Endometrial microvascular endothelial cells (primary cell): ENCODE results near the gene OR1D2. TPM values are rescaled to one million over a fixed set of nuclear protein-coding genes. Genes with fewer than 3 reads are reported as not detected.
"Not testable (repeated sequence)": the region's sequence is repeated elsewhere in the genome, so short reads cannot be mapped to it uniquely, and the experiment has no call there.

ENCODE experiments used
- in situ Hi-C: cut with HindIII; loops from 2 replicates; pipeline ENCODE4 v1.10.0; 2017; ENCODE audit warnings: low sequenced_read_pairs, low pct_unique_long_range_greater_than_20kb; ENCODE audit errors: inconsistent ontology term
- total RNA-seq: library from RNA; depleted of rRNA; stranded (reverse); fragments of >200 nt; gene quantifications from one replicate; pipeline ENCODE4 v1.2.3, GENCODE V29; 2015; ENCODE audit errors: inconsistent ontology term

Gene OR1D2, protein sequence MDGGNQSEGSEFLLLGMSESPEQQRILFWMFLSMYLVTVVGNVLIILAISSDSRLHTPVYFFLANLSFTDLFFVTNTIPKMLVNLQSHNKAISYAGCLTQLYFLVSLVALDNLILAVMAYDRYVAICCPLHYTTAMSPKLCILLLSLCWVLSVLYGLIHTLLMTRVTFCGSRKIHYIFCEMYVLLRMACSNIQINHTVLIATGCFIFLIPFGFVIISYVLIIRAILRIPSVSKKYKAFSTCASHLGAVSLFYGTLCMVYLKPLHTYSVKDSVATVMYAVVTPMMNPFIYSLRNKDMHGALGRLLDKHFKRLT
- not detected for total RNA-seq

DNA sequence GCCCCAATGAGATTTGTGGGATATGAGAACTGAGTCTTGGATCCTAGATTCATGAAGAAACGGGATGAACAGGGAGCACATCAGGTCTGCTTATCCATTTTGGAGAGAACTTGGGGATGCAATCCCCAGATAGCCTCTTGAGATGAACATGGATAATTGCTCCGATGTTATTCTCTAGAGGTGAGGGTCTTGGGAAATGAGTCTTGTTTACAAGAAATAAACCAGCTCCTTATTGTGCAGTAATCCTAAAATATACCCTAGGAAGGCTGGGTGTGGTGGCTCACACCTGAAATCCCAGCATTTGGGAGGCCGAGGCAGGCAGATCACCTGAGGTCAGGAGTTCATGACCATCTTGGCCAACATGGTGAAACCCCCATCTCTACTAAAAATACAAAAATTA, at the start of gene OR1D2:
Gene OR1D2 (minus strand): TSS at position 101 of the 400 bp plus-strand sequence. CDS start 11,426 bp downstream, outside the sequence.
- in situ Hi-C loops, result no loop called here

- in situ Hi-C loops, result not testable (repeated sequence)
Observed at GRCh38 chr17:3137494-3137893, 33.3 kb upstream of the OR1D2 start.

GRCh38 chr17:3127451-3127850, 23.2 kb upstream of the OR1D2 start, which contains the start of gene OR1G1:
OR1G1 (minus strand) TSS chr17:3127551; CDS start chr17:3127551, 0 bp downstream.
- in situ Hi-C loops, result no loop called here

- in situ Hi-C loops, result not testable (repeated sequence)
Observed at GRCh38 chr17:3073850-3074249, 30.4 kb downstream of the OR1D2 start.

DNA sequence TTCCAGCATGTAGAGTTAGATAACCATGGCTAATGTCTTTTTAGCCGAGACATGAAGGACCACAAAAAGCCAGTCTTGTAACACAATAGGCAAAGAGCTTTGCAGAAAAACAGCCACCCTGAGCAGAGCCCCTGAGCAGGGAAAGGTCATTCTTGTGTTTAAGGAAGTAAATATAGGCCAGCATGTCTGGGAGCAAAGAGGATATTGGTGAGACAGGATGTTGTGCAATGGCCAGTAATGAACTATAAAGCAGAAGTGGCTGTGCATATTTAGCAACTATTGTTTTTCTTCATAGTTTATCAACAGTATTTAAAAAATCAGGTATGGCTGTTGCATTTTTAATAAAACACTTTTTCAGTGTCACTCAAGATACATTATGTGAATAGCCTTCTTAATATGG, 39.0 kb downstream of the OR1D2 start:
- in situ Hi-C loops, result not testable (repeated sequence)

DNA sequence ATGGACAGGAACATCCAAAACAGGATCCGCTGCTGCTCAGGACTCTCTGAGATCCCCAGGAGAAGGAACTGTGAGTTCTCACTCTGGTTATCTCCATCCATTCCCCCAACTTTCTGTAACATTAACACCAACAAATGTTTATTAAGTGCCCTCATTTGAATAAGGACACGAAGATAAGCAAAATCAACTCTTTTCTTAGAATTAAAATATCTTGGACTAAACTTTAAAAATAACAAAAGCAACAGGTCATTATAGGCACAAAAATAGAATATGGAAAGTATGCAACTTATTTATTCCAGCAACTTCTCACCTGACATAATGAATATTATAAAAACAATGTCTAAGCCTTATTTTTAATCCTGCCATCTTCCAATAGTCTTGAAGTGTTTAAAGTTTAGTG, 40.7 kb downstream of the OR1D2 start, which contains the start of gene OR1D5:
Gene OR1D5 (minus strand): TSS at position 101 of the 400 bp plus-strand sequence. CDS start 0 bp downstream, at position 101.
- in situ Hi-C loops, result not testable (repeated sequence)

DNA sequence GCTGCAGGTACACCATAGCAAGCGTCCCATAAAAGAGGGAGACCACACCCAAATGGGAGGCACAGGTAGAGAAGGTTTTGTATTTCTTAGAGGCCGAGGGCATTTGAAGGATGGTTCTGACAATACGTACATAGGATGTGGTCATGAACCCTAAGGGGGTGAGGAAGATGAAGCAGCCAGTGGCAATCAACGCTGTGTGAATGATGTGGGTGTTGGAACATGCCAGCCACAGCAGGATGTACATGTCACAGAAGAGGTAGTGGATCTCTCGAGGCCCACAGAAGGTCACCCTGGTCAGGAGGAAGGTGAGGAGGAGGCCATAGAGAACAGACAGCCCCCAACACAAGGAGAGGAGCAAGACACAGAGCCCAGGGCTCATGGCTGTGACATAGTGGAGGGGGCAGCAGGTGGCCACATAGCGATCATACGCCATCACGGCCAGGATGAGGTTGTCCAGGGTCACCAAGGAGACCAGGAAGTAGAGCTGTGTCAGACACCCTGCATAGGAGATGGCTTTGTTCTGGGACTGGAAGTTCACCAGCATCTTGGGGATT, 41.3 kb downstream of the OR1D2 start:
- in situ Hi-C loops, result not testable (repeated sequence)

- in situ Hi-C loops, result not testable (repeated sequence)
Observed at GRCh38 chr17:3054868-3055267, 49.4 kb downstream of the OR1D2 start.

DNA sequence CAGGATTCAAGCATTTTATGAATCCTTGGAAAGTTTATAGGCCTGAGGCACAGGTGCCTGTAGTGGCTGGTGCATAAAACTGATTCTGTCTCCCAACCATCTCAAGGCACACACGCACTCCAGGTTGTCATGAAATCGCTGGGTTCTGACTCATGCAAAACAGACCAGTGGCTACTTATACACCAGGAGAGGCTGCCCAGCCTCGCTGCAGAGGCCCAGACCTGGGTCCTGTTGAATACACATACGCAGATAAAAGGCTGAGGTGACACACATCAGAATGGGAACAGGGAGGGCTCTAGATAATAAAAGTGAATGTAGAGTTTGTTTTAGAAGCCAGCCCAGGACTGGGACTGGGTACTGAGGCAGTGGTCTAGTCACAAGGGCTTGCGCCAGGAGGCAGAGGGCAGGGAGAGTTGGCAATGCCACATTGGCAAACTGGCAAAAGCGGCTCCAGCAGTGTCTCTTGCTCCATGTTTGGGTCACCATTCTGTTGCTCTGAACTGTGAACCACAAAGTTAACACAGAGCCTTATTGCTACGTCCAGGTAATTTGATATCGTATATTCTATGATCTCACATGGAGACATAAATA, 54.4 kb downstream of the OR1D2 start:
- in situ Hi-C loops, result no loop called here

GRCh38 chr17:3048727-3049471, 55.3 kb downstream of the OR1D2 start:
- in situ Hi-C loops, result no loop called here

DNA sequence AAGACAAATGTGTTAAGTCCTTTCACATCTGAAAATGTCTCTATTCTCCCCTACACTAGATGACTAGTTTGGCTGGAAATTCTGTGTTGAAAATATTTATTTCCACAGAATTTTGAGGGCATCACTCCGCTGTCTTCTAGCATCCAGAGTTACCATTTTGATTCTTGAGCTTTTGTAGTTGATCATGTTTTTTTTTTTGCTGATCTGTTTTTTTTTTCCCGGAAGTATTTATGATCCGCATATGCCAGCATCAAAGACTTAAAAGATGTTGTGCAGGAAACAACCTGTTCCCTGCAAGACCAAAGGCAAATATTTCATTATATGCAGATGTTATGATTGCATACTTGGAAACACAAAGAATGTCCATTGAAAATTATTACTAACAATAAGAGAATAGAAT, 57.5 kb downstream of the OR1D2 start:
- in situ Hi-C loops, result no loop called here

DNA sequence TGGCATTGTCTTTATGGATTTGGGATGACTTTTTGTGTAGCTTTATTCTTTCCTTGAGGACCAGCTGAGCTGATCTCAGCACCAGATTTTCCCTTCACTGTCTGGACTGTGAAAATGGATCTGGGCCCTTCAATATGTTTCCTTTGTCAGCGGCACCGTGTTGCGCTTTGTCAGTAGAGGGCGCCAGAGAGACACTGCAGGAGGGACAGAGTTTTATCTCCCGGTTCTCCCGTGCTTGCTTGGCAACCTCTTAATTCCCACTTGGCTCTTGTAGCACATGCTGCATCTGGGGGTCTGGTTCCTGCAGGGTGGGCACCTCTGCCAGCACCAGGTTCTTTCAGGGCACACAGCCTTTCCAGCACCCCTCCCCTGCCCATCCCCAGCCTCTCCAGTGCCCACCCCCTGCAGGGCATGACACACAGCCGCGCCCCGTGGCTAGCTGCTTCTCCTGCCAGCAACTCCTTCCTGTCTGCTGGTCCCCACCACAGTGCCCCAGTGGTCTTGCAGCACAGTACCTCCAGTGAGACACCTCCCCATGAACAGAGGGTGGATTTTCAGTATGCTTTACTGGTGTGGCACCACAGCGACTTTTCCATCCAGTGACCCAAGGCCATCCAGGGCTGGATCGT, 60.4 kb downstream of the OR1D2 start:
- in situ Hi-C loops, result no loop called here

- in situ Hi-C loops, result no loop called here
Observed at GRCh38 chr17:3040882-3041281, 63.3 kb downstream of the OR1D2 start.

- in situ Hi-C loops, result no loop called here
Observed at GRCh38 chr17:3039736-3040135, 64.5 kb downstream of the OR1D2 start.

DNA sequence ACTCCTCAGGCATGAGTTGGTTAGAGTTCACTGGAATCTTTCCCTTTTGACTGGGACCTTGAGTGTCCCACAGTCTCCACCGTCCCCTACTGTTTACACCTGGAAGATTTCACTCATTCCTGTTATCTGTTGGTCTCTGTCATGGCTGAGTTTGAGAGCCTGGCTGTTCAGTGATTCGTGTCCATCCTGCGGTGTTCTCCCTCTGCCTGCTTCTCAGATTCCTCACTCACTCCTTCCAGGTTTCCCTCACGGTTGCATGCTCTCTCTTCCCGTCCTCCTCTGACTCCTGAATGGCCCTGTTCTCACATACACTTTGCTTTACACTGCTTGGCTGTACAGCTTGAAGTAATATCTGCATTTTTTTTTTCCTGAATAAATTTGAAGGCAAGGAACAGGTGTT, 65.3 kb downstream of the OR1D2 start:
- in situ Hi-C loops, result no loop called here
